Measurements from ENCODE around the gene FAM168A. TPM values are rescaled to one million over a fixed set of nuclear protein-coding genes. Genes with fewer than 3 reads are reported as not detected.

Gene FAM168A
- total RNA-seq, 1 donor from 2014 or later: 52.2 TPM

- no peaks in the 10 kb centered on the region for H3K27me3 Mint-ChIP-seq (ENCODE audit: unreplicated experiment)
- H3K27ac Mint-ChIP-seq (ENCODE audit: unreplicated experiment): no peak overlapping the region
- DNase-seq (ENCODE audit: extremely low spot score, unreplicated experiment): no peak
- TF ChIP-seq CTCF (IDR thresholded peaks at IDR 0.05): no peak
- H3K4me1 Mint-ChIP-seq (ENCODE audit: unreplicated experiment): peaks cover 2% of the 10 kb centered on the region
- peaks cover 3% of the 10 kb centered on the region for H3K36me3 Mint-ChIP-seq (ENCODE audit: unreplicated experiment)
- no peaks in the 10 kb centered on the region for H3K9me3 Mint-ChIP-seq (ENCODE audit: unreplicated experiment)
- H3K4me3 Mint-ChIP-seq (ENCODE audit: unreplicated experiment): no peak overlapping the region
Observed at GRCh38 chr11:73454987-73455386, 142.9 kb downstream of the FAM168A start.

- TF ChIP-seq CTCF (IDR thresholded peaks at IDR 0.05): no peak
- Mint-ChIP-seq H3K9me3 (ENCODE audit: unreplicated experiment) (no peaks in the 10 kb centered on the region), H3K4me1 (ENCODE audit: unreplicated experiment) (peaks cover 2% of the 10 kb centered on the region), H3K27ac (ENCODE audit: unreplicated experiment) (no peak overlapping the region), H3K27me3 (ENCODE audit: unreplicated experiment) (no peaks in the 10 kb centered on the region), H3K4me3 (ENCODE audit: unreplicated experiment) (no peak overlapping the region), H3K36me3 (ENCODE audit: unreplicated experiment) (peaks cover 3% of the 10 kb centered on the region)
- no peak for DNase-seq (ENCODE audit: extremely low spot score, unreplicated experiment)
Observed at GRCh38 chr11:73453562-73453961, 144.3 kb downstream of the FAM168A start.

GRCh38 chr11:73452726-73453125, 145.2 kb downstream of the FAM168A start:
- Mint-ChIP-seq H3K27ac (ENCODE audit: unreplicated experiment) (no peak overlapping the region), H3K27me3 (ENCODE audit: unreplicated experiment) (no peaks in the 10 kb centered on the region)

GRCh38 chr11:73451896-73452295, 146.0 kb downstream of the FAM168A start:
- peaks cover 3% of the 10 kb centered on the region for H3K36me3 Mint-ChIP-seq (ENCODE audit: unreplicated experiment)
- TF ChIP-seq CTCF (IDR thresholded peaks at IDR 0.05): no peak
- H3K4me1 Mint-ChIP-seq (ENCODE audit: unreplicated experiment): peaks cover 2% of the 10 kb centered on the region
- H3K9me3 Mint-ChIP-seq (ENCODE audit: unreplicated experiment): no peaks in the 10 kb centered on the region
- H3K27ac Mint-ChIP-seq (ENCODE audit: unreplicated experiment): no peak overlapping the region
- DNase-seq (ENCODE audit: extremely low spot score, unreplicated experiment): no peak
- no peak overlapping the region for H3K4me3 Mint-ChIP-seq (ENCODE audit: unreplicated experiment)
- H3K27me3 Mint-ChIP-seq (ENCODE audit: unreplicated experiment): no peaks in the 10 kb centered on the region

More at GRCh38 chr11:73452726-73453125, 145.2 kb downstream of the FAM168A start:
- no peak for TF ChIP-seq CTCF (IDR thresholded peaks at IDR 0.05)
- no peaks in the 10 kb centered on the region for H3K9me3 Mint-ChIP-seq (ENCODE audit: unreplicated experiment)
- no peak for DNase-seq (ENCODE audit: extremely low spot score, unreplicated experiment)
- peaks cover 3% of the 10 kb centered on the region for H3K36me3 Mint-ChIP-seq (ENCODE audit: unreplicated experiment)
- H3K4me3 Mint-ChIP-seq (ENCODE audit: unreplicated experiment): no peak overlapping the region
- peaks cover 2% of the 10 kb centered on the region for H3K4me1 Mint-ChIP-seq (ENCODE audit: unreplicated experiment)

GRCh38 chr11:73446766-73447165, 151.1 kb downstream of the FAM168A start:
- H3K36me3 Mint-ChIP-seq (ENCODE audit: unreplicated experiment): peaks cover under 1% of the 10 kb centered on the region

More at GRCh38 chr11:73446766-73447165, 151.1 kb downstream of the FAM168A start:
- Mint-ChIP-seq H3K4me3 (ENCODE audit: unreplicated experiment) (no peak overlapping the region), H3K27ac (ENCODE audit: unreplicated experiment) (no peak overlapping the region), H3K4me1 (ENCODE audit: unreplicated experiment) (no peaks in the 10 kb centered on the region), H3K27me3 (ENCODE audit: unreplicated experiment) (no peaks in the 10 kb centered on the region), H3K9me3 (ENCODE audit: unreplicated experiment) (no peaks in the 10 kb centered on the region)
- DNase-seq (ENCODE audit: extremely low spot score, unreplicated experiment): no peak
- no peak for TF ChIP-seq CTCF (IDR thresholded peaks at IDR 0.05)

Measured in osteocyte (in vitro differentiated cells).